GM19099 (cell line): ENCODE measurements around the gene MACROD2.

Experiments
- POLR2A ChIP-seq: IDR thresholded peaks from 3 replicates; pipeline ENCODE4 v1.6.1; 2011; ENCODE audit warnings: low read depth; ENCODE audit not compliant: insufficient read length; ENCODE audit errors: extremely low read depth

Gene MACROD2

DNA sequence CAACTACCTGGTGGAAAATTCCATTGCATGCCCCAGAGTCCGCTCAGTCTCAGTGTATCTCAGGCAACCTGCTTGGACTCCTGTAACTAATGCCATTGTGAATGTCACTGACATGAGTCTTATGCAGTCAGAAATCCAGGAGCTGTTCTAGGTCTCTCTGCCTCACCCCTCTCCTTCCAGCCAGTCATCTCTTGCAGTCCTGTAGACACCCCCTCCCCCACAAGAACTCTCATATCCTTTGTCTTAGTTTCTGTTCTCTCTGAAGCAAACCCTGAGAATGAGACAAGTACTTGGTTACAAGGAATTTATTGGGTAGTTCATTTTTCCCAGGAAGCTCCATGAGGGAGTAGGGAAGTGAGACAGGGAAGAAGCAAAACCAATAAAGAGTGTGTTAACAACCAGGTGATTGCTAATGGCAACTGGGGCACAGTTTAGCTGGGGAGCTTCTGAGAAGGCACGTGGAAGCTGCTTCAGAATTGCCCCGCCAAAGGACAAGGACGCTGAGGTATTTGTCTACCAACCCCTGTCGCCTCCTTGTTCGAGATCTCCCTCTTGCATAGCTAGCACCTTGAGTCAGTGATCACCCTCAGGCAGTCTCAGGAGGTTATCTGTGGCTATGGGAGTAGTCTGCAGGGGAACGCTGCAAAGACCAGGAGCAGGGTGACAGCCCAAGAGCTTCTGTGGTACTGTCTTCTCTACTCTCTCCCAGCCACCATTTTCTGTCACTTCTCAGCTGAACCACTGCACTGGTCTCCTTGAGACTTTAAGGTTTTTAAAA lies 1253.5 kb downstream of the MACROD2 start:
- TF ChIP-seq POLR2A, result no peak

DNA sequence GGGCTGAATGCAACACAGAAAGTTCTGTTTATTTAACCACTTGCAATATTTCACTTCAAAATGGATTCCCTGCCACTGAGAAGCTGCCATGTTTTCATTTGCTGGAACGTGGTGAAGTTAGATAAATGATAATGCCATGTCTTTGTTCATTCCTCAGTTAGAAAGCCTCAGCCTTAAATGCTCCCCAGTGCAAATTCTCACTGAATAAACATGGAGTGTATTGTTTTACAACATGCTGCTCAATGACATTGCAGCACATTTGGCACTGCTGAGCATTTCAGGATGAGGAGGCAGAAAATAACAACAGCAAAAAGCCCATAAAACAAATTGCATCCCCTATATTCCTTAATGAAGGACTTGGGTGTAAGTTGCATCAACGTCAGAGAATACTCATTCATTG lies 1255.9 kb downstream of the MACROD2 start:
- no peak for TF ChIP-seq POLR2A

DNA sequence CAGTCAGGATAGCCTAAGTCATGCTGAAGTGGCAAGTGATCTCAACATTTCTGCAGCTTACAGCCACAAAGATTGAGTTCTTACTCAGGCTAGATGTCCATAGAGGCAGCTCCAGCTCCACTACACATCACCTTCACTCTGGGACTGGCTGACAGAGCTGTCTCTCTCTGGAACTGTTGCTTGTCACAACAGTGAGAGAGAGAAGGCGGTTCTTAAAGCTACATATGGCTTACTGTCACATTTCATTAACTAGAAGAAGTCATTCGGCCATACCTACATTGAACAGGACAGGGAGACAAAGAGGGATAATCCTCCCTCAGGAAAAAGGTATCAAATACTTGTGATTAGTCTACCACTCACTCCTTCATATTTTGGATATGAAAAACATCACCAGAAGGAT lies 1257.0 kb downstream of the MACROD2 start:
- no peak for TF ChIP-seq POLR2A

DNA sequence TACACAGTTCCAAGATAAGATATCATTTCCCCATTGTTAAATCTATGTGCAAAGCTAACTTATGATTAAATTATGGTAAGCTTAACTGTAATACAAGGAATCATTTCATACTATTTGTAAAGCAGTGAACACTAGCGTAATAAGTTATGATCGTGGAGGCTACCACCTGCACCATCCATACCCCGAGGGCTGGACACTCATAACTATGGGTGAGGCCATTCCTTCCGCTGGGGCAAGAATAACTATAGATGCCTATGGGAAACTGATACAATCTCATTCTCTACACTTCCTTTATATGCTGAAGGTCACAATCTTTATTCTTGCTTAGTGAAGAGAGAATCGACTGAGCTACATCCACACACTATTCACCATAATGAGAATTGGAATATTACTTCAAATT lies 1258.1 kb downstream of the MACROD2 start:
- TF ChIP-seq POLR2A, result no peak

DNA sequence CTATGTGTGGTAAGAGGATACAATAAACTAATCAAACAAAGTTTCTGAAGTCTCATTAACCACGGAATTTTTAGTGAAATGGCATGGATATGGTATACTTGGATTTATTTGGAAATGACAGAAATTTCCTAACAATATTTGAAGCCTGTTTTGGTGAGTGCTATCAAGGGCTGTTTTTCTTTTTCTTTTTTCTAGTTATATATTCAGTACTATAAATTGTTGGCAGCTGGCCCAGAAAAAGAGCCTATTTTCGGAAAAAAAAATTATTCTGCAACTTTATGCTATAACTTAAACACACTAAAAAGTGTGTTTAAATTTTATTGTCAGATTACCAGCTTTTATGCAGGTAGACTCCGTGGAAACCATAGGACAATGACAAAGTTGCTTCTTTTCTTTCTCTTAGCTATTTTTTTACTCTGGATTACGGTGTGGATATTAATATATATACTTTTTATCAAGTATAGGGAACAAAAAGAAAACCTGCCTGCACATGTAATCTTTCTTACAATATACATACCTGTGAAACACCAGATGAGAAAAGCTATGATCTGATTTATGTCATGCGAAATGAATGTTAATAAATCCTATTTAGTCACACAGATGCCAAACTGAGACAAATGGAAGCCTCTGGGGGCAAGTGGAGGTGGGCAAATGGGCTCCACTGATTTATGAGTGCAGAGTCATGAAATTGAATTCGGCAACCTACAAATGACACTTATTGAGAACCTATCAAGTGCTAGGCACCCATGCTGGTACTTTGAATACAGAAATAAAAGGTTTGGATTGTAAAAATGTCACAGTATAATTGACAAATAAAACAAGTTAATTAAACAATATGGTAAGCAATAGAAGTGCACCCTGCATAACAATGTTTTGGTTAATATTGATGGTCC lies 1261.6 kb downstream of the MACROD2 start:
- no peak for TF ChIP-seq POLR2A

DNA sequence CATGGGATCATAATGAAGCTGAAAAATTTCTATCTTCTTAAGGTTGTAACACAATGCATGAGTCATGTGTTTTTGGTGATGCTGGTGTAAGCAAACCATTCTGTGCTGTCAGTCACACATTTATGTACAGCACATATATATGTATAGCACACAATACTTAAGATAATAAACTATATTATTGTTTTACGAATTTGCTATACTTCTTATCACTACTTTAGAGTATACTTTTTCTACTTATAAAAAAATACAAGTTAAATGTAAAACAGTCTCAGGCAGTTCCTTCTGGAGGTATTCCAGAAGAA lies 1262.2 kb downstream of the MACROD2 start:
- no peak for TF ChIP-seq POLR2A

DNA sequence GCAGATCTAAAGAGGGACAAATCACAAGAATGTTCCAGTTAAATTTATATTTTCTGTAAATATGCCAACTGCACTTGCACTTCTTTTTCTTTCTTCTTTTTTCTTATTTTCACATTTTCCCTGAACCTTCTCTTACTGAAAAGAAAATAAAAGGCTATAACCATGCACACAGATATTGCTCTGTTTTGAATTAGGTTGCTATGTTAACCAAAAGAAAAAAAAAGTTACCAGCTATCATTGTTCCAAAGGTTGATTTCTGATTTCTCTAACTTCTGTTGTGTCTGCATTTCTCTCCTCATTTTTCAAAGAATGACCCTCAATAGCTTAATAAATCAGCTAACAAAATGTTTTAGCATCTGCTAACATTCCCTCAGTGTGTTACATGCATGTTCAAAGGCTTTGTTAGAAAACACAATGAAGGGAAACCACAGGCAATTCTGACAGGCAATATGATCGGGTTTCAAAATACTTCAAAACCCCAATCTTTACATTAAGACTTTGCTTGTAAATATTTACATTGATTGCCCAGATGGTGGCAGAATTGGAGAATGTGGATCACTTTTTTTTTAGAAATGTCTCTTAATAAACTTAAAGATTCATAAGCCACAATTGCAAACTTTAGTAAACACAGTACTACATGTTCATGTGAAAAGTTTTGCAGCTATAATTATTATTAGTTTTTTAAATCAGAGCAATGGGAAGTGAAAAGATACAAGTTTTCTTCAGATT lies 1270.4 kb downstream of the MACROD2 start:
- no peak for TF ChIP-seq POLR2A

DNA sequence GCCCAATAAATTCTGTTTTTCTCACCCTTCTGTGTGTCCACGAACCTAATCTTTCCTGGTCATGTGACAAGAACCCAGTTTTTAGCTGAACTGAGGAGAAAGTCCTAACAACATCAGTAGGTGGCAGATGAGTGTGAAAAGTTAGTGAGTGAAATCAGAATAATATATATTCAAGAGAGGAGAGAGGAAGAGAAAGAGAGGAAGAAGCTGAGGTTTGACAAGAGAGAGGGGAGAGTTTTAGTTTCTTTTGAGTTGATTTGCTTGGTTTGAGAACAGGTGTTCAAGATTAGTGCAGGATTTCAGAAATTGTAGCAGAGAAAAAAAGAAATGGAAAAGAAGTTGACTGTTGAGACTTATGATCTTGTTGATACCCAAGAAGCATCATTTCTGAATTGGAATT lies 1272.6 kb downstream of the MACROD2 start:
- no peak for TF ChIP-seq POLR2A

DNA sequence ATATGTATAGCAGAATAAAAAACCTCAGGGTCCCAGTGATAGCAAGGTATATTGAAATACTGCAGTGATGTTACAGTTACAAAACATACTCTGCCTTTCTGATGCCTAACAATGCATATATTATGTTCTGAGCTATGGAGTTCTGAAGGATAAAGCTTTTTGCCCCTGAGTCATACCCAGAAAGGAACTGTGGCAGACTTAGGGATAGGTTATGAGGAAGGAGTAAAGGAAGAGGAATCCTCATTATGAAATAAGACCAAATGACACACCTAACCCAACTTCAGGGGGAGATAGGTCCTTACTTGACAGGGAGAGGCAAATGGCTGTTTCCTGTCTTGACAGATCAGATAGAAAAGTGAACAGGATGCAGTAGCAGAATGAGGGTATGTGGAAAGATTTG lies 1282.7 kb downstream of the MACROD2 start:
- TF ChIP-seq POLR2A, result no peak

DNA sequence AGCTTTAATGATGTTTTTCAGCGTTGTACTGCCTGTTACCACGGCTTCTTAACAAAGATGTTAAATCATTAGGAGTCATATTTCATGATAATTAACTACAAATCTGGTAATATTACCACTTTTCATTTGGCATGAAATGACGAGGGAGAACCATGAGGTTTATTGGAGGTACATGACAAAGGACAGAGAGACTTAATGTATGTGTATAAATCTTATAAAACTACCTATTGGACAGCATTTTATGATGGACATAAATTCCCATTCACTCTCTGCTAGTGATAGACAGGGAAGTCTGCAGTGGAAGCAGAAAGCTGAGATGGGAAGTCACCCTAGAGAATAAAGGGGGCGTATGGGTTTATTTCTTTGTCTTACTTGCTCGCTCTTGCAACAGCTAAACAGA lies 1292.0 kb downstream of the MACROD2 start:
- TF ChIP-seq POLR2A, result no peak

DNA sequence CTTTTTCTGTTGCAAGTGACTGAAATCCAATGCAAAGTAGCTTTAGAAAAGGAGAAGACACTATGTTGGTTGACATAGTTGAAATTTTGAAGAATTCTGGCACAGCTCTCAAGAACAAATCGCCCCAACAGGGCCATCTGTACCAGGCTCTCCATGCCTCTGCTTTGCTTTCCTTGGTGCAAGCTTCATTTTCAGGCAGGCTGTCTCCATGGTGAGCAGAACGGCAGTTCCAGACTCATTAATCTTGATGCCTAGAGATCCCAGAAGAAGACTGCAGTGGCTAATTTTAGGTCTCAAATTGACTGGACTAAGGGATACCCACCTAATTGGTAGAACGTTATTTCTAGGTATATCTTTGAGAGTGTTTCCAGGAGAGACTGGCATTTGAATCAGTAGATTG lies 1292.8 kb downstream of the MACROD2 start:
- TF ChIP-seq POLR2A, result no peak

DNA sequence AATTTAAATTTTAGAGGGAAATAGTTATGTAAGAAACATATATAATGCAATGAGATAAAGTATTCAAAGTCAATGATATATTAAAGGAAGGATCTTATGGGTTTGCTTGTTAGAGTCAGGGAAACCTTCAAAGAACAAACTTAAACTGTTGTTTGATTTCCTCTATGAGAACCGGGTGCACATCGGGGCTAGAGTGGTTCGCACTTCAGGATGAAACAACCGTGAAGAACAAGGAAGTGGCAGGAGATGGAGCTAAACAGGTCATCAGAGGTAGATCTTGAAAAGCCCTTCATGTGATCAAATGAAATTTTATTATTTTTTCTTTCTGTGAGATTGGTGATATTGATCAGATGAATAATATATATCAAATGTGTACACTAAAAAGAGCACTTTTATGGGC lies 1294.0 kb downstream of the MACROD2 start:
- no peak for TF ChIP-seq POLR2A

DNA sequence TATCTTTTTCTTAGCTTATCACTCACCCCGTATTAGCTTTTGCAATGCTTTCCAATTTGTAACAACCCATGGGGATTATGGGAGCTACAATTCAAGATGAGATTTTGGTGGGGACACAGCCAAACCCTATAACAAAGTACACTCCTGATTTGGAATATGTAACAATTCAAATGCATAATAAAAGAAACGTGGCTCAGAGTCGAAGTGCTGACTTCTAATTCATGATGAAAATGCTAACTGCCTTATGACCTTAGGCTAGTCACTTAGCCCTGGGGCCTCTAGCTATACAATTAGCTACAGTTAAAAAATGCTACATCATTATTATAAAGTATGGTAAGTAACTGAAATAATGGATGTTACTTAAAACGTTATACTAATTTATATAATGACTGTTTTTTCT lies 1297.1 kb downstream of the MACROD2 start:
- TF ChIP-seq POLR2A, result no peak

DNA sequence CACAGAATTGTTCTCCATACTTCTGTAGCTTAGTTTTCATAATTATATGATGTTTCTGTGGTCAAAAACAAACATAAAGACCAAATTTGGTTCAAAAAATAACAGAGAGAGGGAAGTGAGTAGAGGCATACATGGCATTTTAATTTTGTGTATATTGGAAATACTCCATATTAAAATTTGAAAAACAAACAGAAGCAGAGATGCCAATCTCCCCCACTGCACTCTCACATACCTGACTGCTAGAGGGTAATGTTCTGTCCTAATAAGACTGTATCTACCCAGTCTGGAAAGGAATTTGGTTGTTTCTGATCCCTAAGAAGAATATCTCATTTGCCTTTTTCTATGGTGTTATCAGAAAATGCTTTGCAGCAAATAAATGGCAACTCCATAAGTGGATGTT lies 1301.1 kb downstream of the MACROD2 start:
- TF ChIP-seq POLR2A, result no peak

DNA sequence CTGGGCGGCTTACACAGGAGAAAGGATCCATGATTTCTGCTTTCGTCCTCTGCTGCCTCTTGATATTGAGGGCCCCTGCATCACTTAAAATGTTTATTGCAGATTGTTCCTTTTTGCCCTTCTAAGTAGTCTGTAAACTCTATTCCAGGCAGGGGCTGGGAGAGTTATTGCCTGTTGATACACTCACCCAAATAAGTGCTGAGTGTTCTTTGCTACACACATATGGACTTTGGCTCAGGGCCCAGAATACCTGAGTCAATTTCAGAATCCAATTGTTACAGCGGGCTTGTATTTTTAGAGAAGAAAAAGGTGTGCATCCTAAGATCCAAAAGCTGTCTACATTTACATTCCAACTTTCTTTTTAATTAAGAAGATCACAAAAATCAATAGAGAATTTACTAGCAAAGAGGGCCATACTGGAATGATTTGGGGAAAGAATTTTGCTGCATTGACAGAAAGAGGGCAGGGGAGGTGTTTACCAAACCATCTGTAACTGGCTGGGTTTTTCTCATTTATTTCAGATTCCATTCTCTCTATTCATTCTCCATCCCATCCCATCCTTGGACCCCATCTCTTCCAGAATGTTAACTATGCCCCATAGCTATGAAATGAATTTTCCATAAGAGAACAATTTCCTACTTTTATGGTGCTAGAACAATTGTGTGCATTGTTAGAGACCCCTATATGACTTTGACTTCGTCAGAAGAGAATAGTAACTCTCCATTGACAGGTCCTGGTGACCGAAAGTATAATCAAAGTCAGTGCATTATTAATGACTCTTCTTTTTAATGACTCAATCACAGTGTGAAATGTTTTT lies 1302.0 kb downstream of the MACROD2 start:
- TF ChIP-seq POLR2A, result no peak
